ENCODE data around the gene ARL9.

GRCh38 chr4:56532239-56532638, 26.6 kb downstream of the ARL9 start:
- TF ChIP-seq CTCF (IDR thresholded peaks at IDR 0.05; ENCODE audit: borderline replicate concordance, extremely low read depth, low read length, poor library complexity, severe bottlenecking) = no peak
- no peak for TF ChIP-seq EZH2 (IDR thresholded peaks at IDR 0.05; ENCODE audit: borderline replicate concordance, low read depth, low read length, severe bottlenecking)

Data from DND-41 (cell line).